GM12874 (cell line): ENCODE measurements around the gene ATP8B3.

Source experiments
- TF ChIP-seq, protein P1 (sequence below): IDR thresholded peaks from 2 replicates; pipeline ENCODE4 v1.5.1; 2011; ENCODE audit warnings: low read depth, mild to moderate bottlenecking, control low read depth, low read length, moderate library complexity; ENCODE audit not compliant: insufficient read depth

ATP8B3 gene

DNA sequence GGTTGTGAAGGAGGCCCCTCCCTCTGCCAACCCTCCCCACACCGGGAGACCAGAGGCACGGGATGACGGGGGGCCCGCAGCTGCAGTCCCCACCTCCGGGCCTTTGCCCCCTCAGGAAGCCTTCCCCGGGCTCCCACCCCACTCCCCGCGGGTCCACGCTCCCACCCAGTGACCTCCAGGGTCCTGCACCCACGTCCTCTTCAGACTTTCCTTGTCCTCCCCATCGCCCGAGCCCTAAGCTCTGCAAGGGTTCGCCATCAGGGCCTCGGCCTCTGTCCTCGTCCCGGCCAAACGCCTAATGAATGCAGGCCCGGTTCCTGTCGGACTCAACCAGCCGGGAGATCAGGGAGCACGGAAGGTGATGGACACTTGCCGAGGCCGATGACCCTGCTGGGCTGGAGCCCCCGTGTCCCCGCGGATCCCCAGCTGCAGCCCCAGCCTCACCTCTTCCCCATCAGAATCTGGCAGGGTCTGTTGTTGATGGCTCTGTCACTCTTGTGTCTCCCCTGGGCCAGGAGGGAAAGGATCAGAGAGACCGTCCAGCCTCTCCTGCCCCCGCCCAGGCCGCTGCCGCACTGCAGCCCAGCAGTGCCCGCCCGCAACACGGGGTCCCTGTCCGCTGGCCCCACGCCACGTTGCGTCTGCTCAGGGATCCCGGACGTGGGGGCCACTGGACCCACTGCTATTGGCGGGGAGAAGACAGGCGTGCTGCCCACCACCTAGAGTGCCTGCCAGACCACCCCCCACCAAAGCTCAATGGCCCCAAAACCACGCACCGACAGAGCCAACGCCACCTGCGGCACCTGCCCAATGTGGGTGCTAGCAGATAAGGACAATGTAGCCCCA lies 5.7 kb downstream of the ATP8B3 start:
- TF ChIP-seq, protein P1, sequence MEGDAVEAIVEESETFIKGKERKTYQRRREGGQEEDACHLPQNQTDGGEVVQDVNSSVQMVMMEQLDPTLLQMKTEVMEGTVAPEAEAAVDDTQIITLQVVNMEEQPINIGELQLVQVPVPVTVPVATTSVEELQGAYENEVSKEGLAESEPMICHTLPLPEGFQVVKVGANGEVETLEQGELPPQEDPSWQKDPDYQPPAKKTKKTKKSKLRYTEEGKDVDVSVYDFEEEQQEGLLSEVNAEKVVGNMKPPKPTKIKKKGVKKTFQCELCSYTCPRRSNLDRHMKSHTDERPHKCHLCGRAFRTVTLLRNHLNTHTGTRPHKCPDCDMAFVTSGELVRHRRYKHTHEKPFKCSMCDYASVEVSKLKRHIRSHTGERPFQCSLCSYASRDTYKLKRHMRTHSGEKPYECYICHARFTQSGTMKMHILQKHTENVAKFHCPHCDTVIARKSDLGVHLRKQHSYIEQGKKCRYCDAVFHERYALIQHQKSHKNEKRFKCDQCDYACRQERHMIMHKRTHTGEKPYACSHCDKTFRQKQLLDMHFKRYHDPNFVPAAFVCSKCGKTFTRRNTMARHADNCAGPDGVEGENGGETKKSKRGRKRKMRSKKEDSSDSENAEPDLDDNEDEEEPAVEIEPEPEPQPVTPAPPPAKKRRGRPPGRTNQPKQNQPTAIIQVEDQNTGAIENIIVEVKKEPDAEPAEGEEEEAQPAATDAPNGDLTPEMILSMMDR: no peak

DNA sequence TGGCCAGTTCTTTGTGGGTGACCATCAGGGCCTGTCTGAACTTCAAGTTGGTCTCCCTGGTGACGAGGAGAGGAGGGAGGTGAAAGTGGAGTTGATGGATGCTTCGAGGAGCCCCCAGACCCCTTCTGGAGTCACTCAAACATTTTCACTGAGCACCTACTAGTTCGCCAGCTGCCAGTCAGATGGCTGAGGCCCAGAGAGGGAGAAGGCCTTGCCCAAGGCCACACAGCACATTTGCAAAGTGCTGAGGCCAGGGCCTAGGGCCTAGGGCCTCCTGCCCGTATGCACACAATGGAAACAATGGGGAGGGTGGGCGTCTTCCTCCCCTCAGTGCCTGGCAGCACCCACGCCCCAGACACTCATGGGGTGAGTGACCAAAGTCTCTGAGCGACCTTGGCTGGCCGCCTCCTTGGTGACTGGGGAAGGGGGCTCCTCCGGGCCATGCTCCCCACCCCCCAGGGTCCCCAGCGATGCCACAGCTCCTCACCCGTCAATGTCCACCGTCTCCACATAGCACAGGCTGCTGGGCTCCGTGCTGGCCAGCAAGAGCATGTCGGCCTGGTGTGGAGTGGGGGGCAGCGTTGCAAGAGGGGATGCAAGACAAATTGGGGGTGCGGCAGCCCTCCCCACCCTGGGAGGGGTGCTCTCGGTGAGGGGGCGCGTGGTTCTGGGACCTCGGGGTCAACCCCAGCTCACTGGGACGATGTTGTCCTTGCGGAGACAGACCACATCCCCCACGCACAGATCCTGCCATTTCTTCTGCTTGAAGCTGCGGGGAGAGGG lies 6.5 kb downstream of the ATP8B3 start:
- TF ChIP-seq, protein P1: no peak

DNA sequence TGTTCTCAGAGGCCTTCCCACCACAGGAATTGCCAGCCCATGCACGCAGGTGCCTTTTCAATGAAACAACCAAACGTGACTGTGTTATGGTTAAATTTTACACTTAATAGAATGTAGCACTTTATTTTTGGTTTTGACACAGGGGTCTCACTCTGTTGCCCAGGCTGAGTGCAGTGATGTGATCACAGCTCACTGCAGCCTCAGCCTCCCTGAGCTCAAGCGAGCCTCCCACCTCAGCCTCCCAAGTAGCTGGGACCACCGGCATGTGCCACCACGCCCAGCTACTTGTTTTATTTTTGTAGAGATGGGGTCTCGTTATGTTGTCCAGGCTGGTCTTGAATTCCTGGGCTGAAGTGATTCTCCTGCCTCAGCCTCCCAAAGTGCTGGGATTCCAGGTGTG lies 7.2 kb downstream of the ATP8B3 start:
- TF ChIP-seq, protein P1: no peak

DNA sequence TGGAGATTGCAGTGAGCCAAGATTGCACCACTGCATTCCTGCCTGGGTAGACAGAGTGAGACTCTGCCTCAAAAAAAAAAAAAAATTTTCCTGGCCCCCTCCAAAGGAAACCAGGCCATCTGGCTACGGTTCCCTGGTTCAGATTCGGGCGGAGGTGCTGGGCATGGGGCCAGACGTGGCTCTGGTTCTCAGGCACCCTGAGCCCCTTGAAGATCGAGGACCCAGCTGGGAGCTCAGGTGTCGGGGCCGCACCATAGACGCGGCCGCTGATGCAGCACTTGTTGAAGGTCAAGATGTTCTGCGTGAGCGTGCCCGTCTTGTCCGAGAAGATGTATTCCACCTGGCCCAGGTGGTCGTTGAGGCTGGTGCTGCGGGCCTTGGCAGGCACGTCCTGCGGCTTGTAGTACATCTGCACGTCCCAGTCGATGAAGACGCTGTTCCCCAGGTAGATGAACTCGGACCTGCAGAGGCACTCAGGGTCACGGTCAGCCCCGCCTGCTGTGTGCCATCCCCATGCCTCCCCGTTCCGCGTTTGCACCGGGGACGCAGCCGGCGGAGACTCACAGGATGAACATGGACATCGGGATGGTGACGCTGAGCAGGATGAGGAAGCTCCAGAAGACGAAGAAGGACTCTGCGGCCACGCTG lies 12.3 kb downstream of the ATP8B3 start:
- TF ChIP-seq, protein P1: no peak

DNA sequence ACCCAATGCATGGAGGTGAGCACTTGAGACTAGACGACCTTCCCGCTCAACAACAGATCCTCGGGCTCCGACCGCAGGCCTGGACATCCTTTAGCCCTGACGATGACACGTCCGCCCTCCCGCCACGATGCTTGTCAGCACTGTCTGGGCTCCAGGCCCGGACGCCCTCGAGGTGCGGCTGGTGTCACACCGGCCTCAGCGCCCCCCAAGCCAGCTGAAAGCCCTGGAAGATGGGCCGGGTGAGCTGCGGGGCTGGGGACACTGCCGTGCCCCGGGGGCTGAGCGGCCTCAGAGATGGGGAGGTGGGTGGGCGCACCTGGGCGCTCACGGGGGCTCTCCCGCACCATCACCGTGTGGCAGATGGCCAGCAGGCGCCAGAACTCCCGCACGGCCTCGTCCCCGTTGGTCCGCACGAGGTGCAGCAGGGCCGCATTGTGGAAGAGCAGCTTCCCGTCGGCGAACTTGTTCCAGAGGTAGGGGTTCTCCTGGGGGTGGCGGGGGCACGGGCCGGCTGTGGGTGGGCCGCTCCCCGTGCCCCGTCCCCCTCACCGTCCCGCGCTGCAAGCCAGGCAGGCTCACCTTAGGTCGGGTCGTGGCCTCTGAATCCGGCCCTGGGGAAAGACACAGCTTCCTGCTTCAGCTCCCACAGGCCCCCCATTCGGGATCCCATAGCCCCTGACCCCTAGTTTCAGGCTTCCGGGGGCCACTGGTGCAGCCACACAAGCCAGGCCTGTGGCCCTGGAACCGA lies 15.5 kb downstream of the ATP8B3 start:
- TF ChIP-seq, protein P1: no peak

DNA sequence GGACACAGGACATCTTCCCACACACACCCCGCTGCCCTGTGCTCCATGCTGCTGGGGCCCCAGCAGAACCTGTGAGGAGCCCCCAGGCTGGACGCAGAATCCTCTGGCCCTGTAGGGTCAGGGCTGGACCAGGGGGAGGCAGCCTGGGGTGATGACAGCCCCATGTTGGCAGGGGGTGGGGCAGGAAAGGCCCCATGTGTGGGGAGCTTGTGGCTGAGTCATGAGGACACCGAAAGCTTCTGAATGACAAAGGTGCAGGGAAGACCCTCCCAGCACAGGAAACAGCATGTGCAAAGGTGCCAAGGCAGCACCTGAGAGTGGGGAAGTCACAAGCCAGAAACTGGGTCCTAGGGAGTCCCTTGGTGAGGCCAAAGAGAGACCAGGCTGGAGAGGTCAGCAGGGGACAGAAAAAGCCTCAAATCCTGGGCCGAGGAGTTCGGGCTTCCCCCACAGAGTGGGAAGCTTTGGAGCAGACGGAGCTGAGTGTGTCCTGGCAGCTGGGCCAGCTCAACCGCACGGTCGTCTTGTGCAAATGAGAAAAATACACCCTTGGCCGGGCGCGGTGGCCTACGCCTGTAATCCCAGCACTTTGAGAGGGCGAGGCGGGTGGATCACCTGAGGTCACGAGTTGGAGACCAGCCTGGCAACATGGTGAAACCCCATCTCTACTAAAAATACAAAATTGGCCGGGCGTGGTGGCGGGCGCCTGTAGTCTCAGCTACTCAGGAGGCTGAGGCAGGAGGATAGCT lies 17.5 kb downstream of the ATP8B3 start:
- TF ChIP-seq, protein P1: no peak
